ENCODE results near the gene GXYLT2. TPM values are rescaled to one million over a fixed set of nuclear protein-coding genes. Genes with fewer than 3 reads are reported as not detected.

Gene GXYLT2
- total RNA-seq, 3 donors from 2014 or later, result 5.3 to 12.5 (median 6.1) TPM

GRCh38 chr3:72847751-72848702 is 39.8 kb upstream of the GXYLT2 start, which contains the start of gene SHQ1:
Gene SHQ1 (minus strand): TSS chr3:72848445. CDS start chr3:72848340, 105 bp downstream.
- Histone ChIP-seq H3K4me1 (ENCODE audit: low read depth) (peaks cover 18% of the 10 kb centered on the region), H3K4me3 (peak within 1 kb of the TSS; percentile 61), H3K36me3 (ENCODE audit: low read depth) (no peaks in the 10 kb centered on the region), H3K9me3 (no peaks in the 10 kb centered on the region)
- DNase-seq (peak; percentile 97 to 98 (median 97)), ATAC-seq (peak; percentile 99)
- intact Hi-C loops (cut with DNase I, micrococcal nuclease), result no loop called here
- TF ChIP-seq CTCF (IDR thresholded peaks at IDR 0.05), result no peak

GRCh38 chr3:72848703-72849081 is 39.2 kb upstream of the GXYLT2 start:
- H3K9me3 ChIP-seq, result no peaks in the 10 kb centered on the region
- intact Hi-C loops (cut with DNase I, micrococcal nuclease), result no loop called here
- peaks cover 18% of the 10 kb centered on the region for H3K4me1 ChIP-seq (ENCODE audit: low read depth)
- H3K36me3 ChIP-seq (ENCODE audit: low read depth), result no peaks in the 10 kb centered on the region
- no peak for TF ChIP-seq CTCF (IDR thresholded peaks at IDR 0.05)
- DNase-seq, result no peak
- ATAC-seq, result peak; percentile 11
- H3K4me3 ChIP-seq, result no peak overlapping the region

GRCh38 chr3:72855001-72855400 is 32.8 kb upstream of the GXYLT2 start:
- Histone ChIP-seq H3K36me3 (ENCODE audit: low read depth) (no peaks in the 10 kb centered on the region), H3K4me3 (no peak overlapping the region), H3K9me3 (no peaks in the 10 kb centered on the region), H3K4me1 (ENCODE audit: low read depth) (no peaks in the 10 kb centered on the region)
- ATAC-seq, result no peak
- intact Hi-C loops (cut with DNase I, micrococcal nuclease), result no loop called here
- no peak for DNase-seq
- TF ChIP-seq CTCF (IDR thresholded peaks at IDR 0.05), result no peak

- Histone ChIP-seq H3K9me3 (no peaks in the 10 kb centered on the region), H3K4me1 (ENCODE audit: low read depth) (peaks cover 3% of the 10 kb centered on the region), H3K36me3 (ENCODE audit: low read depth) (no peaks in the 10 kb centered on the region), H3K4me3 (no peak overlapping the region)
- intact Hi-C loops (cut with DNase I, micrococcal nuclease), result no loop called here
- ATAC-seq (no peak), DNase-seq (no peak)
- no peak for TF ChIP-seq CTCF (IDR thresholded peaks at IDR 0.05)
Observed at GRCh38 chr3:72860053-72860452, 27.8 kb upstream of the GXYLT2 start.

- intact Hi-C loops (cut with DNase I, micrococcal nuclease), result no loop called here
Observed at GRCh38 chr3:72860846-72861245, 27.0 kb upstream of the GXYLT2 start.

More at GRCh38 chr3:72860846-72861245, 27.0 kb upstream of the GXYLT2 start:
- Histone ChIP-seq H3K4me1 (ENCODE audit: low read depth) (peaks cover 3% of the 10 kb centered on the region), H3K36me3 (ENCODE audit: low read depth) (no peaks in the 10 kb centered on the region), H3K9me3 (no peaks in the 10 kb centered on the region), H3K4me3 (no peak overlapping the region)
- ATAC-seq (no peak), DNase-seq (no peak)
- TF ChIP-seq CTCF (IDR thresholded peaks at IDR 0.05), result no peak
